ENCODE measurements around the gene GPC3. TPM values are rescaled to one million over a fixed set of nuclear protein-coding genes. Genes with fewer than 3 reads are reported as not detected.

The GPC3 gene
- polyA plus RNA-seq, 2 of the 4 experiments (the other 2 are of a cell fraction) = not detected

- 15% methylated on average over 1 of the region's 1 CpG for WGBS (ENCODE audit: missing lambda C conversion rate)
- H3K27ac ChIP-seq = no peak overlapping the region
- no peak overlapping the region for H3K4me2 ChIP-seq
- H3K4me1 ChIP-seq = no peaks in the 10 kb centered on the region
- CTCF ChIA-PET = no interaction called here
- peak; percentile 18 for FAIRE-seq
- POLR2A ChIA-PET = no interaction called here
- H3K4me3 ChIP-seq = no peak overlapping the region
- no peak for ATAC-seq
- no peak for DNase-seq (ENCODE audit: low read depth in 1 of 2, low spot score in 1 of 2)
- H3K9me3 ChIP-seq = no peaks in the 10 kb centered on the region
- TF ChIP-seq GATA3 (IDR thresholded peaks at IDR 0.05; ENCODE audit: borderline replicate concordance) = no peak
- TF ChIP-seq CHD2 (IDR thresholded peaks at IDR 0.05; ENCODE audit: low read length, partially characterized antibody) = no peak
- no peak for TF ChIP-seq MAZ (IDR thresholded peaks at IDR 0.05; ENCODE audit: borderline replicate concordance, low read depth, low read length)
- no peak for TF ChIP-seq RAD21 (conservative IDR thresholded peaks at IDR 0.05 in 1 of 2, IDR thresholded peaks at IDR 0.05 in 1 of 2)
- TF ChIP-seq KDM5A (IDR thresholded peaks at IDR 0.05) = no peak
- no peak for TF ChIP-seq SREBF2 (IDR thresholded peaks at IDR 0.05)
- no peak for TF ChIP-seq HOXB13 (CRISPR knock-in tag; IDR thresholded peaks at IDR 0.05; ENCODE audit: low read depth)
- TF ChIP-seq EHMT2 (IDR thresholded peaks at IDR 0.05; ENCODE audit: low read depth) = no peak
- no peak for TF ChIP-seq RCOR1 (IDR thresholded peaks at IDR 0.05; ENCODE audit: low read depth, low read length)
- no peak for TF ChIP-seq HDAC2 (IDR thresholded peaks at IDR 0.05)
- no peak for TF ChIP-seq CBX2 (IDR thresholded peaks at IDR 0.05; ENCODE audit: borderline replicate concordance, low read depth)
- TF ChIP-seq RFX5 (IDR thresholded peaks at IDR 0.05) = no peak
- no peak for TF ChIP-seq CBX8 (IDR thresholded peaks at IDR 0.05)
- no peak for TF ChIP-seq ZNF302 (CRISPR knock-in tag; IDR thresholded peaks at IDR 0.05)
- no peak for TF ChIP-seq HOXB5 (CRISPR knock-in tag; IDR thresholded peaks at IDR 0.05)
Measured at GRCh38 chrX:133868682-133869081, 116.7 kb downstream of the GPC3 start.

GRCh38 chrX:133868250-133868649 lies 117.1 kb downstream of the GPC3 start:
- no peaks in the 10 kb centered on the region for H3K9me3 ChIP-seq
- no peak overlapping the region for H3K27ac ChIP-seq
- ATAC-seq (no peak), DNase-seq (ENCODE audit: low read depth in 1 of 2, low spot score in 1 of 2) (no peak), FAIRE-seq (no peak)
- ChIA-PET POLR2A (no interaction called here), CTCF (no interaction called here)
- TF ChIP-seq REST (IDR thresholded peaks at IDR 0.05) = no peak
- TF ChIP-seq CHD2 (IDR thresholded peaks at IDR 0.05; ENCODE audit: low read length, partially characterized antibody) = no peak
- H3K4me1 ChIP-seq = no peaks in the 10 kb centered on the region
- no peak overlapping the region for H3K4me3 ChIP-seq
- H3K4me2 ChIP-seq = no peak overlapping the region

- no peaks in the 10 kb centered on the region for H3K9me3 ChIP-seq
- 0% methylated on average over 3 of the region's 3 CpGs for WGBS (ENCODE audit: missing lambda C conversion rate)
- H3K4me1 ChIP-seq = no peaks in the 10 kb centered on the region
- ATAC-seq (no peak), DNase-seq (ENCODE audit: low read depth in 1 of 2, low spot score in 1 of 2) (no peak), FAIRE-seq (peak; percentile 7)
- H3K27ac ChIP-seq = no peak overlapping the region
- ChIA-PET POLR2A (no interaction called here), CTCF (no interaction called here)
- no peak overlapping the region for H3K4me3 ChIP-seq
- TF ChIP-seq POLR2A (IDR thresholded peaks at IDR 0.05; ENCODE audit: low read length) = no peak
- no peak for TF ChIP-seq JUN (IDR thresholded peaks at IDR 0.05)
- TF ChIP-seq EHMT2 (IDR thresholded peaks at IDR 0.05; ENCODE audit: low read depth) = no peak
- TF ChIP-seq MAFK (IDR thresholded peaks at IDR 0.05; ENCODE audit: partially characterized antibody) = no peak
- TF ChIP-seq HOXB13 (CRISPR knock-in tag; IDR thresholded peaks at IDR 0.05; ENCODE audit: low read depth) = no peak
- TF ChIP-seq ATOH8 (CRISPR knock-in tag; IDR thresholded peaks at IDR 0.05; ENCODE audit: low read depth) = no peak
- no peak for TF ChIP-seq ESRRA (IDR thresholded peaks at IDR 0.05; ENCODE audit: borderline replicate concordance, low read length)
- TF ChIP-seq RARB (CRISPR knock-in tag; IDR thresholded peaks at IDR 0.05) = no peak
- no peak for TF ChIP-seq REST (IDR thresholded peaks at IDR 0.05)
- H3K4me2 ChIP-seq = no peak overlapping the region
Measured at GRCh38 chrX:133865761-133866471, 119.5 kb downstream of the GPC3 start.
